HCT116 (cell line): ENCODE data around the gene LMNTD2. TPM values are rescaled to one million over a fixed set of nuclear protein-coding genes. Genes with fewer than 3 reads are reported as not detected.

ENCODE experiments used
- ATAC-seq: fragments of 200-7000 bp; cut with Tn5 transposase; 2 replicates; pipeline ENCODE4 v1.9.1; 2020; ENCODE audit warnings: mild to moderate bottlenecking, moderate library complexity
- BruUV-seq: library from RNA; stranded (reverse); fragments of 400-500 nt; replicated peaks from 2 replicates; lab custom pipeline; 2021; lab: Mats Ljungman, UMichigan
- CTCF ChIA-PET: fragments of 300-600 bp; sonication (Branson Sonifier 250); formaldehyde crosslinking; loops from one replicate; lab custom pipeline; 2021; ENCODE audit warnings: antibody characterized with exemption; lab: Charles Lee
- POLR2A ChIA-PET: fragments of 300-600, 350-600 bp; sonication (Branson Sonifier 250); formaldehyde crosslinking; loops from one replicate; lab custom pipeline; 2021; ENCODE audit warnings: antibody characterized with exemption; lab: Charles Lee
- RAD21 ChIA-PET, 2 experiments: fragments of 300-600 bp; sonication (Branson Sonifier 250); formaldehyde crosslinking; loops; one replicate each; lab custom pipeline; 2023; ENCODE audit warnings: low total read pairs in 2 of 2; ENCODE audit not compliant: uncharacterized antibody in 2 of 2, unreplicated experiment in 2 of 2, low non-redundant PET in 1 of 2; lab: Charles Lee
- DNase-seq: peaks from one replicate; pipeline ENCODE4 v3.0.0-alpha.2; 2010; ENCODE audit warnings: low read depth, low spot score
- H2AFZ ChIP-seq: fragments of 200-600 bp; shearing (Covaris generic), sonication (generic); 2 replicates; pipeline ENCODE4 v1.6.1; 2017; ENCODE audit warnings: low read depth, mixed run types, mixed read lengths, antibody characterized with exemption, low read length; ENCODE audit not compliant: poor library complexity, severe bottlenecking
- H3K27ac ChIP-seq: 2 replicates; pipeline ENCODE4 v1.5.1; 2012; ENCODE audit warnings: low read depth, low read length
- H3K27me3 ChIP-seq: fragments of 200-600 bp; sonication (generic); 2 replicates; pipeline ENCODE4 v1.6.1; 2016; ENCODE audit warnings: mixed run types, low read length, mixed read lengths; ENCODE audit not compliant: insufficient read depth
- H3K36me3 ChIP-seq, 2 experiments: fragments of 200-500 bp in 1 of 2; fragments of 200-600 bp in 1 of 2; sonication (Bioruptor generic) in 1 of 2; sonication (generic) in 1 of 2; 2 replicates each; pipeline versions ENCODE4 v1.5.1 to v1.6.1; 2014 to 2016; ENCODE audit warnings: low read length in 2 of 2, inconsistent platforms in 1 of 2, mixed read lengths in 1 of 2, mixed run types in 1 of 2; ENCODE audit not compliant: insufficient read depth in 2 of 2, control insufficient read depth in 1 of 2
- H3K4me1 ChIP-seq, 2 experiments: fragments of 200-600 bp in 1 of 2; sonication (generic) in 1 of 2; 2 replicates each; pipeline versions ENCODE4 v1.5.1 to v1.6.1; 2012 to 2017; ENCODE audit warnings: low read length in 2 of 2, inconsistent platforms in 1 of 2, mild to moderate bottlenecking in 1 of 2, mixed read lengths in 1 of 2, mixed run types in 1 of 2, moderate library complexity in 1 of 2; ENCODE audit not compliant: insufficient read depth in 2 of 2, control insufficient read depth in 1 of 2
- H3K4me2 ChIP-seq: fragments of 200-600 bp; sonication (generic); 2 replicates; pipeline ENCODE4 v1.6.1; 2017; ENCODE audit warnings: mixed run types, low read length, mixed read lengths
- H3K4me3 ChIP-seq, 2 experiments: fragments of 200-600 bp in 1 of 2; sonication (generic) in 1 of 2; replicated peaks in 1 of 2; 2 replicates each; pipeline ENCODE4 v1.5.1; 2011 to 2016; ENCODE audit warnings: low read length in 2 of 2, control low read depth in 1 of 2, low read depth in 1 of 2, mild to moderate bottlenecking in 1 of 2, mixed read lengths in 1 of 2, mixed run types in 1 of 2
- H3K79me2 ChIP-seq: fragments of 200-600 bp; sonication (generic); 2 replicates; pipeline ENCODE4 v1.6.1; 2017; ENCODE audit warnings: mild to moderate bottlenecking, mixed run types, low read length, moderate library complexity, mixed read lengths; ENCODE audit not compliant: insufficient read depth
- H3K9ac ChIP-seq: fragments of 200-600 bp; sonication (generic); 2 replicates; pipeline ENCODE4 v1.6.1; 2016; ENCODE audit warnings: low read length, mixed read lengths
- H3K9me2 ChIP-seq: fragments of 200-600 bp; sonication (generic), shearing (Covaris generic); 2 replicates; pipeline ENCODE4 v1.6.1; 2017; ENCODE audit warnings: mixed run types, mild to moderate bottlenecking, moderate library complexity; ENCODE audit not compliant: insufficient read depth
- H3K9me3 ChIP-seq, 2 experiments: fragments of 200-500 bp in 1 of 2; fragments of 200-600 bp in 1 of 2; sonication (Bioruptor generic) in 1 of 2; sonication (generic) in 1 of 2; 2 replicates each; pipeline ENCODE4 v1.6.1; 2014 to 2017; ENCODE audit warnings: low read length in 2 of 2, mixed read lengths in 2 of 2, inconsistent platforms in 1 of 2, low read depth in 1 of 2, mild to moderate bottlenecking in 1 of 2, mixed run types in 1 of 2, moderate library complexity in 1 of 2; ENCODE audit not compliant: control insufficient read depth in 1 of 2, insufficient read depth in 1 of 2
- H4K20me1 ChIP-seq: fragments of 200-600 bp; sonication (generic), shearing (Covaris generic); 2 replicates; pipeline ENCODE4 v1.6.1; 2017; ENCODE audit warnings: mixed run types, mild to moderate bottlenecking, moderate library complexity; ENCODE audit not compliant: insufficient read depth
- CBX3 ChIP-seq: IDR thresholded peaks from 2 replicates; pipeline ENCODE4 v1.6.1; 2012; ENCODE audit warnings: low read depth
- ELF1 ChIP-seq: IDR thresholded peaks from 2 replicates; pipeline ENCODE4 v1.6.1; 2012; ENCODE audit warnings: low read depth, borderline replicate concordance
- EZH2 ChIP-seq: fragments of 200-600 bp; sonication (generic); IDR thresholded peaks from 2 replicates; pipeline ENCODE4 v1.6.1; 2017; ENCODE audit warnings: antibody characterized with exemption, mixed run types
- EZH2phosphoT487 ChIP-seq: fragments of 200-600 bp; IDR thresholded peaks from 2 replicates; pipeline ENCODE4 v1.6.1; 2018; ENCODE audit warnings: antibody characterized with exemption, borderline replicate concordance
- FOSL1 ChIP-seq: IDR thresholded peaks from 2 replicates; pipeline ENCODE4 v1.6.1; 2012; ENCODE audit warnings: low read depth
- JUND ChIP-seq: IDR thresholded peaks from 2 replicates; pipeline ENCODE4 v1.6.1; 2012
- POLR2A ChIP-seq: IDR thresholded peaks from 2 replicates; pipeline ENCODE4 v1.7.0; 2011; ENCODE audit warnings: borderline replicate concordance; ENCODE audit not compliant: insufficient read depth, insufficient read length; ENCODE audit errors: extremely low read depth
- POLR2AphosphoS5 ChIP-seq: IDR thresholded peaks from 2 replicates; pipeline ENCODE4 v1.6.1; 2011; ENCODE audit warnings: mild to moderate bottlenecking, low read depth, low read length, moderate library complexity
- RAD21 ChIP-seq: IDR thresholded peaks from 2 replicates; pipeline ENCODE4 v1.6.1; 2012; ENCODE audit warnings: low read depth, mild to moderate bottlenecking
- REST ChIP-seq: IDR thresholded peaks from 2 replicates; pipeline ENCODE4 v1.6.1; 2012; ENCODE audit warnings: low read depth
- SIN3A ChIP-seq: IDR thresholded peaks from 2 replicates; pipeline ENCODE4 v1.6.1; 2012; ENCODE audit warnings: low read depth
- SRF ChIP-seq: IDR thresholded peaks from 2 replicates; pipeline ENCODE4 v1.6.1; 2012; ENCODE audit warnings: low read depth
- TCF7L2 ChIP-seq: IDR thresholded peaks from 2 replicates; pipeline ENCODE4 v1.7.0; 2011; ENCODE audit warnings: borderline replicate concordance, inconsistent platforms; ENCODE audit not compliant: insufficient read depth, insufficient read length; ENCODE audit errors: extremely low read depth
- YY1 ChIP-seq: IDR thresholded peaks from 2 replicates; pipeline ENCODE4 v1.6.1; 2011; ENCODE audit warnings: low read length, low read depth, moderate library complexity, mild to moderate bottlenecking; ENCODE audit not compliant: insufficient replicate concordance; ENCODE audit errors: extremely low read depth
- ZFX ChIP-seq: fragments of 450-650 bp; IDR thresholded peaks from 2 replicates; pipeline ENCODE4 v1.6.1; 2017
- intact Hi-C: fragments of 100-400 bp; cut with micrococcal nuclease; formaldehyde crosslinking; loops from 2 replicates; pipeline ENCODE4 v1.10.0; 2022
- total RNA-seq: library from RNA; stranded (reverse); gene quantifications from one replicate; pipeline ENCODE4 v1.2.1, GENCODE V29; 2021; ENCODE audit not compliant: unreplicated experiment
- TF ChIP-seq, protein P1 (sequence below), 3 experiments: fragments of 200-600 bp in 1 of 3; sonication (generic) in 1 of 3; IDR thresholded peaks in 2 of 3; conservative IDR thresholded peaks in 1 of 3; 2 replicates each; pipeline ENCODE4 v1.5.1; 2012 to 2017; ENCODE audit warnings: low read depth in 2 of 3, low read length in 2 of 3, antibody characterized with exemption in 1 of 3, borderline replicate concordance in 1 of 3, control low read depth in 1 of 3, mild to moderate bottlenecking in 1 of 3, mixed read lengths in 1 of 3, mixed run types in 1 of 3, moderate library complexity in 1 of 3; ENCODE audit not compliant: insufficient read depth in 1 of 3
- TF ChIP-seq, protein P2 (sequence below): IDR thresholded peaks from 2 replicates; pipeline ENCODE4 v1.6.1; 2012

Gene LMNTD2
- total RNA-seq, 1 experiment from 2014 or later = 9.5 TPM

DNA sequence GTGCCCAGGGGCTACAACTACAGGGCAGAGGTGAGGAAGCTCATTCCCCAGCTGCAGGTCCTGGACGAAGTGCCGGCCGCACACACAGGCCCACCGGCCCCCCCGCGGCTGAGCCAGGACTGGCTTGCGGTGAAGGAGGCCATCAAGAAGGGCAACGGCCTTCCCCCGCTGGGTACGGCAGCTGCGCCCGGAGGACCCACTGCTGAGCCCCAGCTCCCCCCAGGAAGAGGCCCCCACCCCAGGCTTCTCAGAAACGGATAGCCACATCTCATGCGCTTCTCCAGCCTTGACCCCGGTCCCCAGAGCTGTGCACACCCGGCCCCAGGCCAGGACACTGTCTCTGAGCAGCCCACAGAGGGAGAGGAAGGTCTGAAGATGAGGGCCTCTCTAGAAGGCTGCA, 9.4 kb downstream of the LMNTD2 start:
- TF ChIP-seq JUND = no peak
- TF ChIP-seq, protein P1, sequence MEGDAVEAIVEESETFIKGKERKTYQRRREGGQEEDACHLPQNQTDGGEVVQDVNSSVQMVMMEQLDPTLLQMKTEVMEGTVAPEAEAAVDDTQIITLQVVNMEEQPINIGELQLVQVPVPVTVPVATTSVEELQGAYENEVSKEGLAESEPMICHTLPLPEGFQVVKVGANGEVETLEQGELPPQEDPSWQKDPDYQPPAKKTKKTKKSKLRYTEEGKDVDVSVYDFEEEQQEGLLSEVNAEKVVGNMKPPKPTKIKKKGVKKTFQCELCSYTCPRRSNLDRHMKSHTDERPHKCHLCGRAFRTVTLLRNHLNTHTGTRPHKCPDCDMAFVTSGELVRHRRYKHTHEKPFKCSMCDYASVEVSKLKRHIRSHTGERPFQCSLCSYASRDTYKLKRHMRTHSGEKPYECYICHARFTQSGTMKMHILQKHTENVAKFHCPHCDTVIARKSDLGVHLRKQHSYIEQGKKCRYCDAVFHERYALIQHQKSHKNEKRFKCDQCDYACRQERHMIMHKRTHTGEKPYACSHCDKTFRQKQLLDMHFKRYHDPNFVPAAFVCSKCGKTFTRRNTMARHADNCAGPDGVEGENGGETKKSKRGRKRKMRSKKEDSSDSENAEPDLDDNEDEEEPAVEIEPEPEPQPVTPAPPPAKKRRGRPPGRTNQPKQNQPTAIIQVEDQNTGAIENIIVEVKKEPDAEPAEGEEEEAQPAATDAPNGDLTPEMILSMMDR (IDR thresholded peaks at IDR 0.05 in 2 of 3, conservative IDR thresholded peaks at IDR 0.05 in 1 of 3; ENCODE audit: borderline replicate concordance in 1 of 3, insufficient read depth in 1 of 3, low read depth in 2 of 3, low read length in 2 of 3) = no peak
- TF ChIP-seq EZH2 = no peak
- no peak for TF ChIP-seq REST
- TF ChIP-seq SIN3A = no peak
- TF ChIP-seq CBX3 = no peak
- no peak for TF ChIP-seq SRF
- no peak for TF ChIP-seq RAD21
- no peak for TF ChIP-seq ZFX
- TF ChIP-seq, protein P2, sequence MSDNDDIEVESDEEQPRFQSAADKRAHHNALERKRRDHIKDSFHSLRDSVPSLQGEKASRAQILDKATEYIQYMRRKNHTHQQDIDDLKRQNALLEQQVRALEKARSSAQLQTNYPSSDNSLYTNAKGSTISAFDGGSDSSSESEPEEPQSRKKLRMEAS = no peak
- no peak for TF ChIP-seq POLR2A
- TF ChIP-seq EZH2phosphoT487 = no peak
- no peak for TF ChIP-seq TCF7L2
- TF ChIP-seq POLR2AphosphoS5 = no peak
- no peak for TF ChIP-seq FOSL1
- no peak for TF ChIP-seq YY1
- no peak for TF ChIP-seq ELF1
- intact Hi-C loops = no loop called here
- H3K4me2 ChIP-seq = no peak overlapping the region
- no peak overlapping the region for H3K27ac ChIP-seq
- peaks cover 5 to 22% of the 10 kb centered on the region in 2 experiments; a peak in 3 of 4 replicates for H3K4me1 ChIP-seq
- no peak overlapping the region for H2AFZ ChIP-seq
- H3K9me2 ChIP-seq = no peaks in the 10 kb centered on the region
- no TSS peak for BruUV-seq
- H3K79me2 ChIP-seq = no peaks in the 10 kb centered on the region
- no peaks in the 10 kb centered on the region for H3K9me3 ChIP-seq
- ChIA-PET POLR2A (no interaction called here), RAD21 (no interaction called here), CTCF (no interaction called here)
- DNase-seq (no peak), ATAC-seq (no peak)
- no peaks in the 10 kb centered on the region for H4K20me1 ChIP-seq
- H3K27me3 ChIP-seq = no peaks in the 10 kb centered on the region
- H3K4me3 ChIP-seq = no peak overlapping the region
- no peak overlapping the region for H3K9ac ChIP-seq
- H3K36me3 ChIP-seq = no peaks in the 10 kb centered on the region
